WTC11 (cell line): ENCODE measurements around the gene CNNM3.

ENCODE experiments used
- ATF2 ChIP-seq: sonication (generic); formaldehyde crosslinking; IDR thresholded peaks from 2 replicates; pipeline ENCODE4 v1.8.1; 2022; ENCODE audit warnings: low read depth, missing genetic modification reagents, borderline replicate concordance
- CREM ChIP-seq: sonication (generic); formaldehyde crosslinking; IDR thresholded peaks from 2 replicates; pipeline ENCODE4 v1.8.1; 2022; ENCODE audit warnings: mild to moderate bottlenecking, missing genetic modification reagents, moderate library complexity
- CTCF ChIP-seq: fragments of 200-600 bp; IDR thresholded peaks from 2 replicates; pipeline ENCODE4 v1.8.0; 2022; ENCODE audit warnings: antibody characterized with exemption
- E2F4 ChIP-seq: sonication (generic); formaldehyde crosslinking; IDR thresholded peaks from 2 replicates; pipeline ENCODE4 v1.8.1; 2022; ENCODE audit warnings: low read depth, mild to moderate bottlenecking, moderate library complexity, missing genetic modification reagents, borderline replicate concordance
- JUN ChIP-seq: sonication (generic); formaldehyde crosslinking; IDR thresholded peaks from 2 replicates; pipeline ENCODE4 v1.8.0; 2023; ENCODE audit warnings: mild to moderate bottlenecking, missing genetic modification reagents
- PRRX2 ChIP-seq: fragments of 250-450 bp; sonication (Bioruptor Pico); IDR thresholded peaks from 2 replicates; pipeline ENCODE4 v1.8.0; 2021; ENCODE audit warnings: mild to moderate bottlenecking
- USF1 ChIP-seq: sonication (generic); formaldehyde crosslinking; IDR thresholded peaks from 2 replicates; pipeline ENCODE4 v1.8.0; 2022; ENCODE audit warnings: mild to moderate bottlenecking, missing genetic modification reagents

GRCh38 chr2:96815326-96816126 is 542 bp upstream of the CNNM3 start:
- TF ChIP-seq CTCF (no peak), PRRX2 (CRISPR knock-in tag) (no peak), CREM (CRISPR knock-in tag) (no peak; the same call in 1 of the 2 replicates), ATF2 (CRISPR knock-in tag) (no peak), E2F4 (CRISPR knock-in tag) (no peak), USF1 (CRISPR knock-in tag) (0 out of 2 replicates have a peak, but pooled peaks have one; percentile 6), JUN (CRISPR knock-in tag) (no peak)
